ENCODE measurements around the gene ZSWIM6. TPM values are rescaled to one million over a fixed set of nuclear protein-coding genes. Genes with fewer than 3 reads are reported as not detected.
A peak's percentile ranks its signal among the peaks of the same experiment; 100 is the strongest.

The ZSWIM6 gene
- 48.5 TPM for total RNA-seq

GRCh38 chr5:61331407-61332357 is at the start of gene ZSWIM6:
ZSWIM6 (plus strand) TSS chr5:61332258; CDS start chr5:61332273, 15 bp downstream.
- FAIRE-seq (no peak), DNase-seq (ENCODE audit: low spot score in 2 of 2) (peak; percentile 98 to 100)

GRCh38 chr5:61283471-61283870 is 48.6 kb upstream of the ZSWIM6 start:
- FAIRE-seq: no peak

GRCh38 chr5:61285531-61285930 is 46.5 kb upstream of the ZSWIM6 start:
- FAIRE-seq: no peak
- no peak for DNase-seq (ENCODE audit: low spot score in 2 of 2)

More at GRCh38 chr5:61283471-61283870, 48.6 kb upstream of the ZSWIM6 start:
- DNase-seq (ENCODE audit: low spot score in 2 of 2): no peak

GRCh38 chr5:61286446-61287132 is 45.5 kb upstream of the ZSWIM6 start:
- DNase-seq (ENCODE audit: low spot score in 2 of 2): no peak
- no peak for FAIRE-seq

- no peak for DNase-seq (ENCODE audit: low spot score in 2 of 2)
- FAIRE-seq: no peak
Observed at GRCh38 chr5:61287474-61287873, 44.6 kb upstream of the ZSWIM6 start.

- no peak for DNase-seq (ENCODE audit: low spot score in 2 of 2)
- FAIRE-seq: no peak
Observed at GRCh38 chr5:61289241-61289640, 42.8 kb upstream of the ZSWIM6 start.

- no peak for FAIRE-seq
Observed at GRCh38 chr5:61289669-61290306, 42.3 kb upstream of the ZSWIM6 start.

GRCh38 chr5:61290791-61291210 is 41.3 kb upstream of the ZSWIM6 start:
- FAIRE-seq (no peak), DNase-seq (ENCODE audit: low spot score in 2 of 2) (no peak)

More at GRCh38 chr5:61289669-61290306, 42.3 kb upstream of the ZSWIM6 start:
- DNase-seq (ENCODE audit: low spot score in 2 of 2): no peak

GRCh38 chr5:61292062-61292657 is 39.9 kb upstream of the ZSWIM6 start:
- FAIRE-seq (no peak), DNase-seq (ENCODE audit: low spot score in 2 of 2) (no peak)

- FAIRE-seq (no peak), DNase-seq (ENCODE audit: low spot score in 2 of 2) (no peak)
Observed at GRCh38 chr5:61293071-61293470, 39.0 kb upstream of the ZSWIM6 start.

- FAIRE-seq (no peak), DNase-seq (ENCODE audit: low spot score in 2 of 2) (no peak)
Observed at GRCh38 chr5:61293873-61294272, 38.2 kb upstream of the ZSWIM6 start.

- no peak for FAIRE-seq
- no peak for DNase-seq (ENCODE audit: low spot score in 2 of 2)
Observed at GRCh38 chr5:61295365-61295764, 36.7 kb upstream of the ZSWIM6 start.

GRCh38 chr5:61298066-61298465 is 34.0 kb upstream of the ZSWIM6 start:
- DNase-seq (ENCODE audit: low spot score in 2 of 2) (no peak), FAIRE-seq (no peak)

GRCh38 chr5:61298580-61298979 is 33.5 kb upstream of the ZSWIM6 start:
- FAIRE-seq (no peak), DNase-seq (ENCODE audit: low spot score in 2 of 2) (no peak)

GRCh38 chr5:61299261-61299681 is 32.8 kb upstream of the ZSWIM6 start:
- DNase-seq (ENCODE audit: low spot score in 2 of 2) (no peak), FAIRE-seq (no peak)

- DNase-seq (ENCODE audit: low spot score in 2 of 2): no peak
- no peak for FAIRE-seq
Observed at GRCh38 chr5:61301341-61302199, 30.5 kb upstream of the ZSWIM6 start.

- DNase-seq (ENCODE audit: low spot score in 2 of 2) (no peak), FAIRE-seq (no peak)
Observed at GRCh38 chr5:61302200-61302563, 29.9 kb upstream of the ZSWIM6 start.

- no peak for DNase-seq (ENCODE audit: low spot score in 2 of 2)
Observed at GRCh38 chr5:61303346-61303745, 28.7 kb upstream of the ZSWIM6 start.

GRCh38 chr5:61304590-61305381 is 27.3 kb upstream of the ZSWIM6 start:
- no peak for DNase-seq (ENCODE audit: low spot score in 2 of 2)
- FAIRE-seq: no peak

More at GRCh38 chr5:61303346-61303745, 28.7 kb upstream of the ZSWIM6 start:
- FAIRE-seq: no peak
